PC-9 (cell line): Measurements from ENCODE around the gene GBE1.

Experiments used
- CTCF ChIP-seq: fragments of 200-600 bp; sonication (generic); conservative IDR thresholded peaks from 2 replicates; pipeline ENCODE4 v1.6.1; 2017; ENCODE audit warnings: mixed run types, antibody characterized with exemption, mild to moderate bottlenecking, moderate library complexity
- EZH2 ChIP-seq: fragments of 200-600 bp; sonication (generic); IDR thresholded peaks from 2 replicates; pipeline ENCODE4 v1.8.0; 2017; ENCODE audit warnings: antibody characterized with exemption, low read depth

GRCh38 chr3:81765400-81765799 is 4.0 kb upstream of the GBE1 start:
- no peak for TF ChIP-seq CTCF
- TF ChIP-seq EZH2 = no peak
